ENCODE measurements around the gene BMX. TPM values are rescaled to one million over a fixed set of nuclear protein-coding genes. Genes with fewer than 3 reads are reported as not detected.

Gene BMX
- total RNA-seq, 4 donors from 2014 or later, result 1.9 to 4.4 (median 2.9) TPM

DNA sequence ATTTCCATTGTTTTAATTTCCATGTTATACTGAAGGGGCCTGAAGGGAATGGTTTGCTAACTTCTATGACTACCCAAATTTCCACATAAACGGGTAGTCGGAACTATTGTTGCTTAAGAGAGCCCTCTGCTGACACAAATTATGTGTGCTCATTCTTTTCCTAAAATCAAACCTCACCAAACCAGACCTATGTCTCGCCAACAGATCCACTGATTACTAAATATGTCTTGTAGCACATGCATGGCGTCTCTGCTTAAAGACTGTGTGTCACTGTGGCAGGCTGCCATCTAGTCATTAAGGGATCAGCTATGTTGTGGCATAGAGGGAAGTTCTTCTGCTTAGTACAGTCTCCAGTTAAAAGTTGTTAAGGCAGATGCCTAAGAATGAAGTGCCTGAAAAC, 32.6 kb upstream of the BMX start:
- TF ChIP-seq POLR2A (IDR thresholded peaks at IDR 0.05) (no peak), CTCF (IDR thresholded peaks at IDR 0.05) (peak in 3 of 4 experiments; percentile 26 to 62 (median 48))
- Histone ChIP-seq H3K36me3 (no peaks in the 10 kb centered on the region), H3K4me1 (peaks cover 0 to 13% (median 0%) of the 10 kb centered on the region in 3 donors), H3K9me3 (no peaks in the 10 kb centered on the region), H3K4me3 (no peak overlapping the region), H3K27me3 (no peaks in the 10 kb centered on the region), H3K27ac (no peak overlapping the region)
- ATAC-seq, result peak; percentile 60
- 8 to 17% methylated on average over 3 to 4 of the region's 4 CpGs for WGBS, 2 donors (ENCODE audit: low coverage in 1 of 2)

GRCh38 chrX:15469613-15470012, 31.0 kb upstream of the BMX start:
- TF ChIP-seq CTCF (IDR thresholded peaks at IDR 0.05) (no peak), EP300 (IDR thresholded peaks at IDR 0.05) (no peak), POLR2A (IDR thresholded peaks at IDR 0.05) (no peak), POLR2AphosphoS5 (IDR thresholded peaks at IDR 0.05) (no peak)
- no peak for ATAC-seq
- Histone ChIP-seq H3K4me3 (no peak overlapping the region), H3K36me3 (no peaks in the 10 kb centered on the region), H3K4me1 (peaks cover 0 to 11% (median 0%) of the 10 kb centered on the region in 3 donors), H3K27ac (no peak overlapping the region), H3K27me3 (no peaks in the 10 kb centered on the region), H3K9me3 (no peaks in the 10 kb centered on the region)
- 88% methylated on average over 1 of the region's 1 CpG; no CpG with 5 or more reads in 1 of the 2 donors for WGBS, 2 donors (ENCODE audit: low coverage in 1 of 2)

DNA sequence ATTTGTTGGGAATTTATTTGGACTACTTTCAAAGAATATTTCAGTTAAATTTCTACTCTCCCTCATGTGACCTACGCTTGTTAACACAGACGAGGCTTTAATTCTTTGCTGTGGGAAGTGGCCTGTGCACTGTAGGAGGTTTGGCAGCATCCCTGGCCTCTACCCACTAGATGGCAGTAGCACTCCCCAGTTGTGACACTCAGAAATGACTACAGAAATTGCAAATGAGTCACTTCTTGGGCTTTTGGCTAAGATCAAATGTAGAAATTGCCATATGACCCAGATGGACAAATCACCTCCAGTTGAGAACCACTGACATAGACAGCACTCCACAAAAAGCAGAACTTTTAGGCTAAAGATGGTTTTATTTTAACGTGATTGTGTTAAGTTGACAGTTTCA, 29.6 kb upstream of the BMX start:
- Histone ChIP-seq H3K36me3 (no peaks in the 10 kb centered on the region), H3K4me1 (no peaks in the 10 kb centered on the region), H3K9me3 (no peaks in the 10 kb centered on the region), H3K27ac (no peak overlapping the region), H3K27me3 (no peaks in the 10 kb centered on the region), H3K4me3 (no peak overlapping the region)
- WGBS, 2 donors (ENCODE audit: low coverage in 1 of 2), result 28 to 33% methylated on average over 1 to 3 of the region's 3 CpGs
- peak; percentile 54 for ATAC-seq
- TF ChIP-seq POLR2A (IDR thresholded peaks at IDR 0.05) (no peak), CTCF (IDR thresholded peaks at IDR 0.05) (peak; percentile 39 to 78 (median 56)), EP300 (IDR thresholded peaks at IDR 0.05) (no peak), POLR2AphosphoS5 (IDR thresholded peaks at IDR 0.05) (peak; percentile 43)

DNA sequence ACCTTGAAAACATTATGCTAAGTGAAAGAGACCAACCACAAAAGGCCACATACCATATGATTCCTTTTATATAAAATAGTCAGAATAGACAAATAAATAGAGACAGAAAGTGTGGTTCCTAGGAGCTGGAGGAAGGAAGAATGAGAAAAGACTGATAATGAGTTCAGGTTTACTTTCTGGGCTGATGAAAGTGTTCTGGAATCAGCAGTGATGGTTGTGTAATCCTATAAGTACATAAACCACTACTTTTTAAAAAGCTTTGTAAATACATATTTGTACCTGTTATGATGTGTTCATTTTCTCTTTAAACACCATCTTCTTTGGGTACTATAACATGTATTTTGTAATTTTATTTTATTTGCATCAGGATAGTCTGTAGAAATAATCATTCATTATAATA, 28.1 kb upstream of the BMX start:
- TF ChIP-seq EP300 (IDR thresholded peaks at IDR 0.05) (no peak), POLR2A (IDR thresholded peaks at IDR 0.05) (no peak)
- no peaks in the 10 kb centered on the region for H3K36me3 ChIP-seq
- no peaks in the 10 kb centered on the region for H3K9me3 ChIP-seq
- H3K27ac ChIP-seq, result no peak overlapping the region
- H3K4me1 ChIP-seq, result no peaks in the 10 kb centered on the region
- no peaks in the 10 kb centered on the region for H3K27me3 ChIP-seq
- ATAC-seq, result no peak
- no peak overlapping the region for H3K4me3 ChIP-seq

DNA sequence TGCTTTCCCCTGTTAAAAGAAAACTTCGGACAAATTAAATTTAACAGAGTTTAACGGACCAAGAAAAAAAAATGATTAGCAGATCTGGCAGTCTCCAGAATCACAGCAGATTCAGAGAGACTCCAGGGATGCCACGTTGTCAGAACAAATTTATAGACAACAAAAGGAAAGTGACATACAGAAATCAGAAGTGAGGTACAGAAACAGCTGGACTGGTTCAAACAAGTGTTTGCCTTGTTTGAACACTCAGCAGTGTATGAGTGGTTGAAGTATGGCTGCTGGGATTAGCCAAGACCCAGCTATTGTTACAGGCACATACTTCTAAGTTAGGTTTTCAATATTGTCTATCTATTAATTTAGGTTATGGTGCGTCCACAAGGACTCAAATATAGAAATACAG, 26.6 kb upstream of the BMX start:
- no peak for ATAC-seq
- Histone ChIP-seq H3K27me3 (no peaks in the 10 kb centered on the region), H3K4me1 (no peaks in the 10 kb centered on the region), H3K4me3 (no peak overlapping the region), H3K27ac (no peak overlapping the region), H3K9me3 (no peaks in the 10 kb centered on the region), H3K36me3 (peaks cover 0 to 6% of the 10 kb centered on the region in 2 donors)
- 50 to 70% methylated on average over 2 to 3 of the region's 4 CpGs for WGBS, 2 donors (ENCODE audit: low coverage in 1 of 2)
- TF ChIP-seq POLR2AphosphoS5 (IDR thresholded peaks at IDR 0.05), result no peak

DNA sequence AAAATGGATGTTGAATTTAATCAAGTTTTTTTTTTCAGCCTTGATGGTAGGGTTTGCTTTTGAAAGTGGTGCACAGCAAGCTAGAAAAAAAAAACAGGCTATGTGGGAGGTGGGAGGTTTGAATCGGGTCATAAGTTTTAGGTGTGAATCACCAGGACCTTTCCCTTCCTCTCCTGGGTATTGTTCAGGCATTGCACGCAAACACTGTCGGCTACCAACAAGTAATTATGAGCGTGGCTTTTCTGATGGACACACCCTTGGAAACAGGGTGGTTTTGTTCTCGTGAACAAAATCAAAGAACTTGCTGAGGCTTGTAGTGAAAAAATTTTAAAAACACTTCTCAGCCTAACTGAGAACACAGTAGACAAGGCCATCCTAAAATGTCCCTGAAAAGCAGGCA, 25.6 kb upstream of the BMX start:
- Histone ChIP-seq H3K4me3 (no peak overlapping the region), H3K27ac (no peak overlapping the region), H3K27me3 (no peaks in the 10 kb centered on the region), H3K9me3 (no peaks in the 10 kb centered on the region), H3K36me3 (peaks cover 0 to 6% of the 10 kb centered on the region in 2 donors), H3K4me1 (no peaks in the 10 kb centered on the region)
- WGBS, 2 donors (ENCODE audit: low coverage in 1 of 2), result 62 to 68% methylated on average over 3 to 4 of the region's 5 CpGs
- TF ChIP-seq EP300 (IDR thresholded peaks at IDR 0.05), result no peak
- no peak for TF ChIP-seq CTCF (IDR thresholded peaks at IDR 0.05)
- ATAC-seq, result peak; percentile 39

All from gastroesophageal sphincter (tissue), 4 donors.